Liver (tissue), 9 donors: ENCODE results near the gene HOATZ. TPM values are rescaled to one million over a fixed set of nuclear protein-coding genes. Genes with fewer than 3 reads are reported as not detected.

Experiments used
- DNase-seq: peaks from one replicate; pipeline ENCODE4 v3.0.0-alpha.2; 2017; ENCODE audit warnings: low spot score
- H3K27ac ChIP-seq, 2 donors: one replicate each; pipeline ENCODE4 v1.7.0; 2013; ENCODE audit warnings: inconsistent platforms in 2 of 2, low read length in 2 of 2, control low read depth in 1 of 2, low read depth in 1 of 2, mild to moderate bottlenecking in 1 of 2
- H3K27me3 ChIP-seq, 4 donors: one replicate each; pipeline versions ENCODE4 v1.6.1 to v1.7.0; 2013; ENCODE audit warnings: low read length in 3 of 4, inconsistent platforms in 1 of 4, mild to moderate bottlenecking in 1 of 4, moderate library complexity in 1 of 4; ENCODE audit not compliant: control insufficient read depth in 4 of 4, insufficient read depth in 4 of 4
- H3K36me3 ChIP-seq, 4 donors: one replicate each; pipeline versions ENCODE4 v1.6.1 to v1.7.0; 2013; ENCODE audit warnings: low read length in 3 of 4, mild to moderate bottlenecking in 3 of 4, low read depth in 1 of 4, moderate library complexity in 1 of 4; ENCODE audit not compliant: control insufficient read depth in 4 of 4, insufficient read depth in 3 of 4
- H3K4me1 ChIP-seq, 4 donors: one replicate each; pipeline versions ENCODE4 v1.6.1 to v1.7.0; 2013; ENCODE audit warnings: low read length in 3 of 4, mild to moderate bottlenecking in 3 of 4, moderate library complexity in 1 of 4; ENCODE audit not compliant: control insufficient read depth in 4 of 4, insufficient read depth in 4 of 4
- H3K4me3 ChIP-seq, 3 donors: one replicate each; pipeline versions ENCODE4 v1.6.1 to v1.7.0; 2013; ENCODE audit warnings: low read length in 3 of 3, control low read depth in 1 of 3, low read depth in 1 of 3, mild to moderate bottlenecking in 1 of 3
- H3K9ac ChIP-seq, 2 donors: one replicate each; pipeline ENCODE4 v1.7.0; 2013; ENCODE audit warnings: low read length in 2 of 2, mild to moderate bottlenecking in 2 of 2, moderate library complexity in 2 of 2, control low read depth in 1 of 2, low read depth in 1 of 2
- H3K9me3 ChIP-seq, 4 donors: one replicate each; pipeline versions ENCODE4 v1.6.1 to v1.7.0; 2013; ENCODE audit warnings: low read length in 3 of 4; ENCODE audit not compliant: control insufficient read depth in 4 of 4
- ATF3 ChIP-seq: IDR thresholded peaks from 2 replicates; pipeline ENCODE4 v1.6.1; 2016; ENCODE audit warnings: antibody characterized with exemption
- CTCF ChIP-seq: fragments of 150-350 bp; IDR thresholded peaks from 2 replicates; pipeline ENCODE4 v1.5.1; 2017; ENCODE audit warnings: improper control_type of control experiment, low read depth, low read length; ENCODE audit not compliant: missing input control
- FOXA1 ChIP-seq: IDR thresholded peaks from 2 replicates; pipeline ENCODE4 v1.6.1; 2016; ENCODE audit warnings: antibody characterized with exemption
- FOXA2 ChIP-seq: IDR thresholded peaks from 2 replicates; pipeline ENCODE4 v1.6.1; 2016; ENCODE audit warnings: antibody characterized with exemption
- GABPA ChIP-seq, 2 donors: IDR thresholded peaks in 1 of 2; conservative IDR thresholded peaks in 1 of 2; 2 replicates each; pipeline ENCODE4 v1.6.1; 2016; ENCODE audit warnings: antibody characterized with exemption in 2 of 2, mild to moderate bottlenecking in 1 of 2, moderate library complexity in 1 of 2
- JUND ChIP-seq, 2 donors: IDR thresholded peaks; 2 replicates each; pipeline ENCODE4 v1.6.1; 2016; ENCODE audit warnings: antibody characterized with exemption in 2 of 2
- RAD21 ChIP-seq, 2 donors: IDR thresholded peaks; 2 replicates each; pipeline ENCODE4 v1.6.1; 2016; ENCODE audit warnings: antibody characterized with exemption in 2 of 2, mild to moderate bottlenecking in 2 of 2
- TAF1 ChIP-seq: conservative IDR thresholded peaks from 2 replicates; pipeline ENCODE4 v1.6.1; 2016; ENCODE audit warnings: antibody characterized with exemption, mild to moderate bottlenecking
- YY1 ChIP-seq: IDR thresholded peaks from 2 replicates; pipeline ENCODE4 v1.6.1; 2016; ENCODE audit warnings: antibody characterized with exemption, mild to moderate bottlenecking
- ZBTB33 ChIP-seq: IDR thresholded peaks from 2 replicates; pipeline ENCODE4 v1.6.1; 2016; ENCODE audit warnings: antibody characterized with exemption
- WGBS: extraction: QIAGEN DNeasy Blood & Tissue Kit; methylation state at CpG from one replicate; pipeline ENCODE4 v1.1.7; 2013; 5-methylcytosine and 5-hydroxymethylcytosine counted together
- polyA plus RNA-seq, 2 donors: library from polyadenylated mRNA; stranded (reverse) in 1 of 2; unstranded in 1 of 2; fragments of 200-250 nt in 1 of 2; fragments of >200 nt in 1 of 2; fragmentation: Nextera tagmentation in 1 of 2; extraction: Ambion mirVana in 1 of 2; gene quantifications; one replicate each; pipeline versions ENCODE4 v1.2.1 to v1.2.3, GENCODE V29; 2013 to 2015
- total RNA-seq, 2 donors: library from RNA; depleted of rRNA; stranded (reverse); fragments of >200 nt; gene quantifications; one replicate each; pipeline ENCODE4 v1.2.3, GENCODE V29; 2014
- donor health status: healthy.
- donor health status: healthy.
- donor health status: healthy.
- donor health status: healthy.
- donor health status: healthy.

HOATZ gene
- total and polyA plus RNA-seq, 4 donors: not detected

- Histone ChIP-seq H3K4me3 (no peak overlapping the region), H3K9me3 (no peaks in the 10 kb centered on the region), H3K27me3 (no peaks in the 10 kb centered on the region), H3K27ac (no peak overlapping the region), H3K9ac (no peak overlapping the region), H3K4me1 (no peaks in the 10 kb centered on the region), H3K36me3 (no peaks in the 10 kb centered on the region)
- 79% methylated on average over 3 of the region's 3 CpGs for WGBS
- TF ChIP-seq ZBTB33: no peak
- no peak for TF ChIP-seq FOXA2
- TF ChIP-seq GABPA (IDR thresholded peaks at IDR 0.05 in 1 of 2, conservative IDR thresholded peaks at IDR 0.05 in 1 of 2): no peak
- TF ChIP-seq TAF1: no peak
- no peak for DNase-seq
Measured at GRCh38 chr11:111530091-111530490, 15.5 kb downstream of the HOATZ start.

- Histone ChIP-seq H3K9ac (no peak overlapping the region), H3K4me3 (no peak overlapping the region), H3K27me3 (no peaks in the 10 kb centered on the region), H3K27ac (no peak overlapping the region), H3K4me1 (no peaks in the 10 kb centered on the region), H3K36me3 (no peaks in the 10 kb centered on the region), H3K9me3 (no peaks in the 10 kb centered on the region)
- DNase-seq: no peak
- TF ChIP-seq TAF1 (no peak), FOXA1 (no peak), JUND (IDR thresholded peaks at IDR 0.05) (no peak), RAD21 (IDR thresholded peaks at IDR 0.05) (no peak), ATF3 (no peak), CTCF (no peak)
Measured at GRCh38 chr11:111531136-111531535, 16.6 kb downstream of the HOATZ start.

- 73% methylated on average over 9 of the region's 9 CpGs for WGBS
Measured at GRCh38 chr11:111531687-111532364, 17.2 kb downstream of the HOATZ start.

More at GRCh38 chr11:111531687-111532364, 17.2 kb downstream of the HOATZ start:
- H3K9ac ChIP-seq: no peak overlapping the region
- no peak overlapping the region for H3K27ac ChIP-seq
- no peak for DNase-seq
- no peaks in the 10 kb centered on the region for H3K27me3 ChIP-seq
- TF ChIP-seq FOXA2 (no peak), JUND (IDR thresholded peaks at IDR 0.05) (no peak), ZBTB33 (no peak), YY1 (no peak), GABPA (IDR thresholded peaks at IDR 0.05 in 1 of 2, conservative IDR thresholded peaks at IDR 0.05 in 1 of 2) (no peak)
- no peaks in the 10 kb centered on the region for H3K36me3 ChIP-seq
- H3K9me3 ChIP-seq: no peaks in the 10 kb centered on the region
- H3K4me1 ChIP-seq: no peaks in the 10 kb centered on the region
- no peak overlapping the region for H3K4me3 ChIP-seq
